WERI-Rb-1 (cell line): ENCODE measurements around the gene FSTL4.

Experiments used
- DNase-seq: peaks from one replicate; pipeline ENCODE4 v3.0.0-alpha.2; 2020
- H3K27ac ChIP-seq: fragments of 250-450 bp; sonication (Bioruptor Pico); 2 replicates; pipeline ENCODE4 v1.5.1; 2020; ENCODE audit warnings: mild to moderate bottlenecking, moderate library complexity
- H3K27me3 ChIP-seq: fragments of 250-450 bp; sonication (Bioruptor Pico); 2 replicates; pipeline ENCODE4 v1.5.1; 2021; ENCODE audit warnings: mild to moderate bottlenecking, low read depth, moderate library complexity; ENCODE audit not compliant: insufficient read depth, severe bottlenecking
- H3K36me3 ChIP-seq: fragments of 250-450 bp; sonication (Bioruptor Pico); 2 replicates; pipeline ENCODE4 v1.5.1; 2020; ENCODE audit warnings: mild to moderate bottlenecking, moderate library complexity
- H3K4me3 ChIP-seq: 2 replicates; pipeline ENCODE4 v1.5.1; 2011; ENCODE audit warnings: low read depth, mild to moderate bottlenecking, control low read depth, low read length
- H3K9me3 ChIP-seq: fragments of 250-450 bp; sonication (Bioruptor Pico); 2 replicates; pipeline ENCODE4 v1.5.1; 2021; ENCODE audit warnings: mild to moderate bottlenecking, moderate library complexity; ENCODE audit not compliant: severe bottlenecking
- CTCF ChIP-seq: IDR thresholded peaks from 2 replicates; pipeline ENCODE4 v1.5.1; 2011; ENCODE audit warnings: low read depth, mild to moderate bottlenecking, control low read depth, inconsistent platforms, low read length

FSTL4 gene

DNA sequence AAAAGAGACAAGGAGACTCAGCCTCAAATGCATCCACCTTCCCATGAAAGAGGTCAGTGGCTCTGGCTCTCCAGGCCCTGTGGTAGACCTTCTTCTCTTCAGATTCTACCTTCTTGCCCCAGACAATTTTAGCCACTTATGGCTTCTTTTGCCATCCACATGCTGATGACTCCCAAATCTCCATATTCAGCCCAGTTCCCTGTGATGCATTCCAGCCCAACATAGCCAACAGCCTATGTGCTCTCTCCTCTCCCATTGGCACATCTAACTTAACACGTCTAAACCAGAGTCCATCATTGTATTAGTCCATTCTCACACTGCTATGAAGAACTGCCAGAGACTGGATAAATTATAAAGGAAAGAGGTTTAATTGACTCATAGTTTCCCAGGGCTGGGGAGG, 108.8 kb downstream of the FSTL4 start:
- Histone ChIP-seq H3K9me3 (no peaks in the 10 kb centered on the region), H3K4me3 (no peak overlapping the region), H3K27ac (no peak overlapping the region), H3K36me3 (no peaks in the 10 kb centered on the region), H3K27me3 (no peaks in the 10 kb centered on the region)
- no peak for DNase-seq
- no peak for TF ChIP-seq CTCF

DNA sequence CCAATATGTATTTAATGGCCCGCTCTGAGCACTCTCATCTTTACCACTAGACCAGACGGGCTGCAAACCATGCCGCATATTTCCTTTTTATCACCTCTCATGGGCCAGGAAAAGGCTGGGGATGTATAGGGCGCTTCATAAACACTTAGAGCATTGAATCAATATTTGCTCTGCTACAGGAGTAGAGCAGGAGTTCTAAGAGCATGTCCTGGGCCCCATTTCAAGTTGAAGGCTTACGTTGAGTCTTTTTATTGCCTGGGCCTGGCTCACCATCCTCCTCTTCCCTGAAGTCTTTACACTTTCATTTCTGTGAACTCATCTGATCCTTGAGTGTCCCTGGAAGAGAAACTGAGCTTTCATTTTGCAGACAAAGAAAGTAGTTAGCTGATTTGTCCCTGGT, 112.4 kb downstream of the FSTL4 start:
- no peak for TF ChIP-seq CTCF

DNA sequence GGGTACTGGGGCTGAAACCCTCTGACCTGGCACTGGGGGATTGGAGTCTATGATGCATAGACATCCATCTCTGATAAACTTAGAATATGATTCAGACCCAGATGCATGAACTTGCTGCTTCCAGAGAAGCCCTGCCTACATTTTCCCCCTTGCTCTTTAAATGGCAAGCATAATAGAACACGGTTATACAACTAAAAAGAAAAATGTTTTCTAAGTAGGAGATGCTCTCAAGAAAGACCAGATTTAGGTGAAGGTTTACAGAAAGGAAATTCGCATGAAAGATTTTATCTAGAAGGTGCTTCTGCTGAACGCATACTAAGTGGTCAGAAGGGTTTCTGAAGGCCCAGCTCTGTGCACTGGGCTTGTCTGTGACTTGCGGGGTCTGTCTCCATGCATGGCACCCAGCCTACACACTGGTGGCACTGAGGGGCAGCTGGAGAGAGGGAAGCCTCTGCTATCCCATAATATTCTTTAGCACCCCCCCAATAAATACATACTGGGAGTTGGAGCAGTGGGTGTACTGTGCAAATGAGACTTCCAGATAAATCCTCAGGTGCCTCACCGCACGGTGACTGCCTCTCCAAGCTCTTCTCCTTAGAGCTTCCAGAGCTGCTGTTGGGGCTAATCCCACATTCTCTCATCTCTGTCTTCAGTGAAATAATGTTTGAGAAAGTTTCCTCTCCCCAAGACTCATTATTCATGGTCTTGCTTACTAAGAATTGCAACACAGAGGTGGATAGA, 114.6 kb downstream of the FSTL4 start:
- H3K9me3 ChIP-seq, result no peaks in the 10 kb centered on the region

More for the DNA sequence above, 112.4 kb downstream of the FSTL4 start:
- Histone ChIP-seq H3K4me3 (no peak overlapping the region), H3K27ac (no peak overlapping the region), H3K9me3 (no peaks in the 10 kb centered on the region), H3K36me3 (no peaks in the 10 kb centered on the region), H3K27me3 (no peaks in the 10 kb centered on the region)
- DNase-seq, result no peak

DNA sequence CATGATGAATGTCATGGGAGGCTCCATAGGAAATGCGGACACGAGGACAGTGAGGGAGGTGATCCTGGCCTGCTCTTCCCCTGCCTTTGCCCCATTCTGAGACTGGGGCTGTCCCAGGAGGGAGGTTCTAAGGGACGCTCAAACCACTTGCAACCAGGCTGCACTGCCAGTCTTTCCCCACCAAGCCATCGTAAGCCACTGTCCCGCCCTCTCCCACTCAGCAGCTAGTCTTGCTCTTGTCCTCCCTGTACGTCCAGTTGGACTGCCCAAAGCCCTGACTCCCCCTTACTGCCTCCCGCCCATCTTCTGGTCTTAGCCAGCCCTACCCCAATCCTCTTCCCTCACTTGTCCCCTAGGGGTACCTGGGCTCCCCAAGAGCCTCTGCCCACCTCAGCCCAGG, 115.7 kb downstream of the FSTL4 start:
- no peaks in the 10 kb centered on the region for H3K36me3 ChIP-seq
- H3K27me3 ChIP-seq, result no peaks in the 10 kb centered on the region
- H3K9me3 ChIP-seq, result peaks cover 4% of the 10 kb centered on the region
- no peak for DNase-seq
- no peak overlapping the region for H3K27ac ChIP-seq
- H3K4me3 ChIP-seq, result no peak overlapping the region
- no peak for TF ChIP-seq CTCF

More for the DNA sequence above, 114.6 kb downstream of the FSTL4 start:
- no peak overlapping the region for H3K4me3 ChIP-seq
- H3K27me3 ChIP-seq, result no peaks in the 10 kb centered on the region
- no peak for DNase-seq
- TF ChIP-seq CTCF, result no peak
- no peaks in the 10 kb centered on the region for H3K36me3 ChIP-seq
- H3K27ac ChIP-seq, result no peak overlapping the region

GRCh38 chr5:133494923-133495246, 117.5 kb downstream of the FSTL4 start:
- Histone ChIP-seq H3K27ac (no peak overlapping the region), H3K9me3 (peaks cover 4% of the 10 kb centered on the region), H3K4me3 (no peak overlapping the region), H3K27me3 (no peaks in the 10 kb centered on the region), H3K36me3 (no peaks in the 10 kb centered on the region)
- TF ChIP-seq CTCF, result no peak
- no peak for DNase-seq
